ENCODE data around the gene AK8.

- TF ChIP-seq POLR2A (IDR thresholded peaks at IDR 0.05) (no peak), CTCF (IDR thresholded peaks at IDR 0.05) (no peak)
These were observed 95.1 kb downstream of the AK8 start for GRCh38 chr9:132783006-132783405.
